Heart right ventricle (tissue), 16 donors: ENCODE results near the gene ZMIZ1. TPM values are rescaled to one million over a fixed set of nuclear protein-coding genes. Genes with fewer than 3 reads are reported as not detected.

Experiments used
- ATAC-seq, 8 donors: fragments of 200-7000 bp; cut with Tn5 transposase; one replicate each; pipeline ENCODE4 v1.9.1; 2020; ENCODE audit warnings: mild to moderate bottlenecking in 8 of 8, moderate library complexity in 8 of 8, moderate number of reproducible peaks in 1 of 8
- DNase-seq, 2 donors: peaks; one replicate each; pipeline ENCODE4 v3.0.0-alpha.2; 2020
- H3K27ac ChIP-seq, 10 donors: fragments of 200-600 bp; sonication (generic) in 2 of 10; one replicate each; pipeline versions ENCODE4 v1.5.0 to v1.8.0; 2020 to 2022; ENCODE audit warnings: mild to moderate bottlenecking in 3 of 10
- H3K27me3 ChIP-seq, 7 donors: fragments of 200-600 bp; one replicate each; pipeline ENCODE4 v1.8.0; 2021 to 2022; ENCODE audit warnings: mild to moderate bottlenecking in 2 of 7
- H3K36me3 ChIP-seq, 9 donors: fragments of 200-600 bp; sonication (generic) in 1 of 9; one replicate each; pipeline versions ENCODE4 v1.5.0 to v1.8.0; 2020 to 2022; ENCODE audit warnings: mild to moderate bottlenecking in 2 of 9
- H3K4me1 ChIP-seq, 9 donors: fragments of 200-600 bp; sonication (generic) in 1 of 9; one replicate each; pipeline versions ENCODE4 v1.5.0 to v1.8.0; 2020 to 2022; ENCODE audit warnings: mild to moderate bottlenecking in 4 of 9
- H3K4me3 ChIP-seq, 10 donors: fragments of 200-600 bp; sonication (generic) in 2 of 10; one replicate each; pipeline versions ENCODE4 v1.5.0 to v1.8.0; 2020 to 2022; ENCODE audit warnings: mild to moderate bottlenecking in 7 of 10, moderate library complexity in 2 of 10
- H3K9me3 ChIP-seq, 11 donors: fragments of 200-600 bp in 10 of 11; sonication (generic) in 2 of 11; one replicate each; pipeline versions ENCODE4 v1.5.0 to v1.8.0; 2013 to 2022; ENCODE audit warnings: mild to moderate bottlenecking in 2 of 11, control low read depth in 1 of 11, moderate library complexity in 1 of 11
- CTCF ChIP-seq, 9 donors: fragments of 200-600 bp; sonication (generic) in 2 of 9; IDR thresholded peaks; one replicate each; pipeline versions ENCODE4 v1.5.0 to v1.8.0; 2021 to 2022; ENCODE audit warnings: antibody characterized with exemption in 9 of 9, mild to moderate bottlenecking in 5 of 9, moderate library complexity in 1 of 9
- WGBS, 2 donors: extraction: QIAGEN DNeasy Blood & Tissue Kit; methylation state at CpG; one replicate each; pipeline ENCODE4 v1.1.7; 2013; ENCODE audit warnings: inconsistent platforms in 1 of 2; 5-methylcytosine and 5-hydroxymethylcytosine counted together
- intact Hi-C, 10 donors: fragments of 100-400 bp; cut with DNase I; formaldehyde crosslinking; loops; one replicate each; pipeline versions ENCODE4 v1.11.1 to v1.14.2; 2022
- polyA plus RNA-seq, 2 donors: library from polyadenylated mRNA; stranded (reverse); fragments of 200-250 nt; gene quantifications; one replicate each; pipeline ENCODE4 v1.2.3, GENCODE V29; 2013
- total RNA-seq, 10 donors: library from RNA; stranded (reverse); fragmentation: NEBNext Ultra II Directional in 3 of 10; extraction: Animal tissue kit (Norgen Biotek cat#: 25700) in 3 of 10; gene quantifications; one replicate each; pipeline versions ENCODE4 v1.2.1 to v1.2.4, GENCODE V29; 2021 to 2023
- donor health status: Arrhythmogenic right ventricular cardiomyopathy.
- donor health status: ischemic (EF 13 %, LVEDD 7.1; RV severe dilation, severe dysfunction).
- donor health status: healthy with polysubstance abuse.
- donor health status: DM: no; HTN: yes; CAD: no.
- donor health status: DM: no; HTN: no; CAD: no.
- donor health status: ischemic (EF 25% LVEDD 6.9; RV normal size, moderate dysfunction).
- donor health status: ischemic (EF 25% LVEDD 5.7; RV mildly dilated, moderate dysfunction).
- donor health status: healthy.
- donor health status: DM: yes; HTN: yes; CAD: no.
- donor health status: Ischemic cardiomyopathy.
- donor health status: ischemic (EF 35%, LVEDD 5.7; RV mildly dilated, moderate dysfunction).
- donor health status: nonischemic (EF 11% LVEDD 7.7; RV severe dilation, severe dysfunction).
- donor health status: DM: yes; HTN: yes; CAD: no.
- donor health status: PGD.
- donor health status: ischemic (EF 29% LVEDD 5.4; RV normal size, mild dysfunction).
- donor health status: nonischemic (EF 23%, LVEDD 6.1; RV moderate dilation, normal function).

The ZMIZ1 gene
- total and polyA plus RNA-seq, 12 donors = 24.2 to 61.5 (median 49.8) TPM

GRCh38 chr10:79293841-79294581 lies 225.2 kb downstream of the ZMIZ1 start:
- H3K4me3 ChIP-seq = no peak overlapping the region
- peak overlapping the region in 8 of 10 donors; percentile 11 to 87 (median 46) for H3K27ac ChIP-seq
- H3K4me1 ChIP-seq = peaks cover 3 to 71% (median 37%) of the 10 kb centered on the region in 9 donors
- ATAC-seq (peak; percentile 13 to 69 (median 31)), DNase-seq (no peak)
- intact Hi-C loops = no loop called here
- no peaks in the 10 kb centered on the region for H3K27me3 ChIP-seq
- H3K9me3 ChIP-seq = no peaks in the 10 kb centered on the region
- peaks cover 5 to 100% (median 70%) of the 10 kb centered on the region in 9 donors for H3K36me3 ChIP-seq
- WGBS, 2 donors = 83 to 84% methylated on average over 11 of the region's 11 CpGs
- no peak for TF ChIP-seq CTCF (IDR thresholded peaks at IDR 0.05)

GRCh38 chr10:79295563-79295962 lies 226.8 kb downstream of the ZMIZ1 start:
- no peaks in the 10 kb centered on the region for H3K9me3 ChIP-seq
- TF ChIP-seq CTCF (IDR thresholded peaks at IDR 0.05) = no peak
- WGBS, 2 donors = 82 to 83% methylated on average over 5 of the region's 5 CpGs
- peak overlapping the region in 5 of 10 donors; percentile 7 to 87 (median 59) for H3K27ac ChIP-seq
- intact Hi-C loops = no loop called here
- H3K36me3 ChIP-seq = peaks cover 5 to 100% (median 84%) of the 10 kb centered on the region in 9 donors
- H3K4me1 ChIP-seq = peaks cover 3 to 74% (median 47%) of the 10 kb centered on the region in 9 donors
- ATAC-seq (no peak), DNase-seq (no peak)
- no peaks in the 10 kb centered on the region for H3K27me3 ChIP-seq
- H3K4me3 ChIP-seq = no peak overlapping the region

GRCh38 chr10:79296431-79296830 lies 227.7 kb downstream of the ZMIZ1 start:
- TF ChIP-seq CTCF (IDR thresholded peaks at IDR 0.05) = no peak
- intact Hi-C loops = no loop called here
- no peak for ATAC-seq
- no peak overlapping the region for H3K4me3 ChIP-seq
- H3K4me1 ChIP-seq = peaks cover 3 to 65% (median 39%) of the 10 kb centered on the region in 9 donors
- H3K27ac ChIP-seq = peak overlapping the region in 2 of 10 donors; percentile 76 to 87
- peaks cover 10 to 100% (median 85%) of the 10 kb centered on the region in 9 donors for H3K36me3 ChIP-seq
- no peaks in the 10 kb centered on the region for H3K9me3 ChIP-seq
- H3K27me3 ChIP-seq = no peaks in the 10 kb centered on the region
- DNase-seq = no peak
- WGBS, 2 donors = 89 to 91% methylated on average over 12 to 14 of the region's 14 CpGs

- TF ChIP-seq CTCF (IDR thresholded peaks at IDR 0.05) = no peak
- 89 to 90% methylated on average over 27 of the region's 27 CpGs for WGBS, 2 donors
- Histone ChIP-seq H3K27me3 (no peaks in the 10 kb centered on the region), H3K27ac (peak overlapping the region in 7 of 10 donors; percentile 9 to 68 (median 47)), H3K4me1 (peaks cover 0 to 45% (median 22%) of the 10 kb centered on the region in 9 donors), H3K36me3 (peaks cover 16 to 100% (median 93%) of the 10 kb centered on the region in 9 donors), H3K9me3 (no peaks in the 10 kb centered on the region), H3K4me3 (no peak overlapping the region)
- ATAC-seq = peak in 6 of 8 donors; percentile 11 to 62 (median 14)
- intact Hi-C loops = no loop called here
- no peak for DNase-seq
Observed at GRCh38 chr10:79298403-79299244, 229.9 kb downstream of the ZMIZ1 start.
